ENCODE measurements around the gene ANKRD24.

Gene ANKRD24

DNA sequence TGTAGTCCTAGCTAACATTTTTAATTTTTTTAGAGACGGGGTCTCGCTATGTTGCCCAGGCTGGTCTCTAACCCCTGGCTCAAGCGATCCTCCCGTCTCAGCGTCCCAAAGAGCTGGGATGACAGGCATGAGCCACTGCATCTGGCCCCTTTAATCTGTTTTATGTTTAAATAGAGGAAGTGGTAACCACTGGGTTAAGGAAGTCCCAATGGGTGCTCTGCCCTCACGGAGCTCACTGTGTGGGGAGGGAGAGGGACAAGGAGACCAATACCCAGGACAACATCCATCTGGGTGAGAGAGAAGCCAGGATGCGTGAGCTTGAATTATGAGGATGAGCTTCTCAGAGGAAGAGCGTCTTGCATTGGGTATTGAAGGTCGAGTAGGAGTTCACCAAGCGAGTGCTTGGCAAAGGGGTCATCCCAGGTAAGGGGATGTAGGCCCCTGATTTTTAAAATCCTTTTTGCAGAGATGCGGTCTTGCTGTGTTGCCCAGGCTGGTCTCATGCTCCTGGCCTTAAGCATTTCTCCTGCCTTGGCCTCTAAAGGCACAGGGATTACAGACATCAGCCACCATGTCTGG, 78.2 kb downstream of the ANKRD24 start:
- H3K27ac ChIP-seq, result no peak overlapping the region
- no peak for TF ChIP-seq CTCF (IDR thresholded peaks at IDR 0.05)

- no peak overlapping the region for H3K27ac ChIP-seq
- TF ChIP-seq ZFX (IDR thresholded peaks at IDR 0.05; ENCODE audit: borderline replicate concordance), result no peak
- TF ChIP-seq CTCF (IDR thresholded peaks at IDR 0.05), result no peak
Observed at GRCh38 chr19:4264812-4265211, 82.3 kb downstream of the ANKRD24 start.

GRCh38 chr19:4266253-4267000, 83.9 kb downstream of the ANKRD24 start:
- TF ChIP-seq CTCF (IDR thresholded peaks at IDR 0.05), result no peak
- TF ChIP-seq ZFX (IDR thresholded peaks at IDR 0.05; ENCODE audit: borderline replicate concordance), result no peak
- no peak overlapping the region for H3K27ac ChIP-seq

DNA sequence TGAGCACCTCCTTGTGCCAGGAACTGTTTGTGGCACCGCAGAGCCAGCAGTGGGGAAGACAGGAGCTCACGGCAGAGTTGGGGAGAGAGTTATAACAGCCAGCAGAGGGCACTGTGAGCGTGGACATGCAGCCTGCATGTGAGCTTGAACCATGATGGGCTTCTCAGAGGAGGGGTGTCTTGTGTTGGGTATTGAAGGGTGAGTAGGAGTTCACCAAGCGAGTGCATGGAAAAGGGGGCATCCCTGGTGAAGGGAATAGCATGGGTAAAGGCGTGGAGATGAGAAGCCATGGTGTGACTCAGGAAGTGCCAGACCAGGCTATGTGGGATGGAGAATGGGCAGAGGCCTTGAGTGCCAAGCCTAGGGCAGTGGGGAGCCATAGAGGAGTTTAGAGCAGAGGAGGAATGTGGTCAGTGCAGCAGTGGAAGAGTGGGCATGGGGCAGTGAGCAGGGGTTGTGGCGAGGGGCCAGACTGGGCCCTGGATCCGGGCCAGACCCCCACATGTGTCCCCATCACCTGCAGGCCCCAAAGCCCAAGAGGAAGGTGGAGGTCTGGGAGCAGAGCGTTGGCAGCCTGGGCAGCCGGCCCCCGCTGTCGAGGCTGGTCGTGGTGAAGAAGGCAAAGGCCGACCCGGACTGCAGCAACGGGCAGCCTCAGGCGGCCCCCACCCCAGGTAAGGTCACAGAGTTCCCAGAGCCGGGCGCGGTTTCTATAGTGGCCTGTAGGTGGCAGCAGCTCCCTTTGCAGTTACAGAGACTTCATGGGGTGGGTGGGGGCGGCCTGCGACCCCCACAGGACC, 84.8 kb downstream of the ANKRD24 start:
- TF ChIP-seq CTCF (IDR thresholded peaks at IDR 0.05) (peak; percentile 91), ZFX (IDR thresholded peaks at IDR 0.05; ENCODE audit: borderline replicate concordance) (no peak)
- peak overlapping the region; percentile 43 for H3K27ac ChIP-seq

- TF ChIP-seq ZFX (IDR thresholded peaks at IDR 0.05; ENCODE audit: borderline replicate concordance), result no peak
- TF ChIP-seq CTCF (IDR thresholded peaks at IDR 0.05), result peak; percentile 58
- H3K27ac ChIP-seq, result peak overlapping the region; percentile 43
Observed at GRCh38 chr19:4267901-4268815, 85.7 kb downstream of the ANKRD24 start.

GRCh38 chr19:4268816-4269430, 86.4 kb downstream of the ANKRD24 start:
- TF ChIP-seq CTCF (IDR thresholded peaks at IDR 0.05) (no peak), ZFX (IDR thresholded peaks at IDR 0.05; ENCODE audit: borderline replicate concordance) (no peak)
- H3K27ac ChIP-seq, result peak overlapping the region; percentile 43

Data from 22Rv1 (cell line).